Right lobe of liver (tissue), 4 donors: ENCODE data around the gene ACTL8.

Experiments used
- CTCF ChIP-seq, 4 donors: fragments of 200-600 bp in 3 of 4; fragments of 450-650 bp in 1 of 4; IDR thresholded peaks; one replicate each; pipeline versions ENCODE4 v1.5.1 to v1.8.0; 2016 to 2022; ENCODE audit warnings: antibody characterized with exemption in 4 of 4, mild to moderate bottlenecking in 2 of 4
- POLR2A ChIP-seq: fragments of 450-650 bp; IDR thresholded peaks from one replicate; pipeline ENCODE4 v1.6.1; 2017; ENCODE audit warnings: antibody characterized with exemption, mild to moderate bottlenecking
- donor health status: DM: no; HTN: no; CAD: no.
- donor health status: DM: no; HTN: no; CAD: no.
- donor health status: DM: no; HTN: yes; CAD: no.

GRCh38 chr1:17841944-17842343 is 86.8 kb downstream of the ACTL8 start:
- TF ChIP-seq CTCF (IDR thresholded peaks at IDR 0.05) = no peak
- TF ChIP-seq POLR2A = no peak
